Stimulated activated CD8-positive, alpha-beta memory T cell treated with anti-CD3 and anti-CD28 coated beads, Interleukin-12 subunit alpha, Interleukin-12 subunit beta, amount 100 ng/mL, for 1 hour (primary cell): Measurements from ENCODE around the gene BST1.
"Not testable (repeated sequence)": the region's sequence is repeated elsewhere in the genome, so short reads cannot be mapped to it uniquely, and the experiment has no call there.

Source experiments
- DNase-seq: peaks from one replicate; pipeline ENCODE4 v3.0.0-alpha.2; 2020; ENCODE audit warnings: low read depth

The BST1 gene

GRCh38 chr4:15711762-15712161 is 8.9 kb downstream of the BST1 start:
- DNase-seq = no peak

- no peak for DNase-seq
Observed at GRCh38 chr4:15712214-15712613, 9.3 kb downstream of the BST1 start.

- no peak for DNase-seq
Observed at GRCh38 chr4:15714141-15714540, 11.3 kb downstream of the BST1 start.

- no peak for DNase-seq
Observed at GRCh38 chr4:15714646-15715435, 12.0 kb downstream of the BST1 start.

GRCh38 chr4:15716115-15716514 is 13.2 kb downstream of the BST1 start:
- no peak for DNase-seq

- DNase-seq = no peak
Observed at GRCh38 chr4:15717086-15717485, 14.2 kb downstream of the BST1 start.

- no peak for DNase-seq
Observed at GRCh38 chr4:15717657-15718416, 15.0 kb downstream of the BST1 start.

- no peak for DNase-seq
Observed at GRCh38 chr4:15718465-15718864, 15.6 kb downstream of the BST1 start.

- DNase-seq = no peak
Observed at GRCh38 chr4:15718959-15719358, 16.1 kb downstream of the BST1 start.

- DNase-seq = no peak
Observed at GRCh38 chr4:15719506-15719905, 16.6 kb downstream of the BST1 start.

GRCh38 chr4:15720851-15721250 is 18.0 kb downstream of the BST1 start:
- no peak for DNase-seq

GRCh38 chr4:15725608-15726007 is 22.7 kb downstream of the BST1 start:
- DNase-seq = no peak

- peak; percentile 13 for DNase-seq
Observed at GRCh38 chr4:15729910-15730533, 27.2 kb downstream of the BST1 start.

- not testable (repeated sequence) for DNase-seq
Observed at GRCh38 chr4:15733061-15733460, 30.2 kb downstream of the BST1 start.

- DNase-seq = no peak
Observed at GRCh38 chr4:15735536-15735935, 32.7 kb downstream of the BST1 start.

GRCh38 chr4:15736514-15737050 is 33.7 kb downstream of the BST1 start:
- no peak for DNase-seq

GRCh38 chr4:15737255-15737654 is 34.4 kb downstream of the BST1 start:
- no peak for DNase-seq

- DNase-seq = no peak
Observed at GRCh38 chr4:15738877-15739276, 36.0 kb downstream of the BST1 start.

GRCh38 chr4:15740764-15741404 is 38.0 kb downstream of the BST1 start:
- no peak for DNase-seq

- DNase-seq = no peak
Observed at GRCh38 chr4:15742083-15742582, 39.3 kb downstream of the BST1 start.

GRCh38 chr4:15742637-15743036 is 39.8 kb downstream of the BST1 start:
- DNase-seq = no peak

GRCh38 chr4:15744016-15744545 is 41.2 kb downstream of the BST1 start:
- no peak for DNase-seq
